ENCODE measurements around the gene CCNG2.

The CCNG2 gene

DNA sequence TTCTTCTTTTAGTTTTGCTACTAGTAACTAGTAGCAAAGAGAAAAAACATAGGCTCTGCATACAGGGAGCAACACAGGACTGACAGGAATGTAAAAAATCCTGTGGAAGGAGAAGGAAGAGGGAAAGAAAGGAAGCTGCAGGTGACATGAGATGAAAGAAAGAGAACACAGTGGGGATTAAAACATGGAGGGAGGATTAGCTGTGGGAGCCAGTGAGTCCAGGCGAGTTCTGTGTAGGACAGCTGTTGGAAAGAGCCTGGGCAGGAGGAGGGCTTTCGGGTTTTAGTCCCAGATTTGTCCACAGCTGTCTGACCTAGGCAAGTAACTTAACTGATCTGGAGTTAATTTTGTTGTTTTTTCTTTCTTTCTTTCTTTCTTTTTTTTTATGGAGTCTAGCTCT, 21.6 kb downstream of the CCNG2 start:
- no peak for DNase-seq

DNA sequence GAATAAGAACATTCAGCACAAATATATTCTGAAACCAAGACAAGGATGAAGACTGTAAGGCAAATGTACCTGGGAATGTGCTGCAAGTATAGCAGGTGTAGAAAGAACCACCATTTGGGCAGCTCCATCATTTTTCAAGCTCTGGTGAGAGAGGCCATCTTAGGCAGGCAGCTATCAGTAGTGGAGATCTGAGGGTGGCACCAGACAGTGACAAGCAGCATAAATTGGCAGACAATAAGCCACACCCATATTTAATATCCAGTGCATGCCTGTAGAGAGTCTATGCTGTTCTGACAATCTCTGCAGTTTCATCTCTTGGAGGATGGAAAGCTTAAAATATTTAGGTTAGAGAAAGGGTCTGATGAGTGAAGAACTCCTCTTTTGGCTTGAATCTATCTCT, 22.5 kb downstream of the CCNG2 start:
- no peak for DNase-seq

DNA sequence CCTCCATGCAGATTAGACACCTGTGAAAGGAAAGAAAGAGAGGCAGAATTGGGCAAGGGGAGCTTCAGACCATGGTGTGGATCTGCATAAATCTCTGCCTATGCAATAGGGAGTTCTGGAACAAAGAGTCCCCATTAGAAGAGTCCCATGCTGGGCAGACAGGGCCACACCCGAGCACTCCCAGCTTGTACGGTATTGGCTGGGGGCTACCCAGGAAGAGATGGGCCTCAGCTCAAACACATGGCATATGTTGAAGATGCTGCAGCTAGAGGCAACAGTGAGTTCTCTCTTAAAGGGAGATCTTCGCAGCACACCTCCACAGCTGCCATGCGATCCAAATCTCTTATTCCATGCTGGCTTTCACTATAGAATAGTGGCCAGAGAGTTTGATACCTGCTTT, 24.7 kb downstream of the CCNG2 start:
- no peak for DNase-seq

GRCh38 chr4:77183777-77184420, 26.9 kb downstream of the CCNG2 start:
- DNase-seq = no peak

- DNase-seq = no peak
These were observed 28.0 kb downstream of the CCNG2 start for GRCh38 chr4:77184974-77185373.

- no peak for DNase-seq
These were observed 28.7 kb downstream of the CCNG2 start for GRCh38 chr4:77185686-77186085.

DNA sequence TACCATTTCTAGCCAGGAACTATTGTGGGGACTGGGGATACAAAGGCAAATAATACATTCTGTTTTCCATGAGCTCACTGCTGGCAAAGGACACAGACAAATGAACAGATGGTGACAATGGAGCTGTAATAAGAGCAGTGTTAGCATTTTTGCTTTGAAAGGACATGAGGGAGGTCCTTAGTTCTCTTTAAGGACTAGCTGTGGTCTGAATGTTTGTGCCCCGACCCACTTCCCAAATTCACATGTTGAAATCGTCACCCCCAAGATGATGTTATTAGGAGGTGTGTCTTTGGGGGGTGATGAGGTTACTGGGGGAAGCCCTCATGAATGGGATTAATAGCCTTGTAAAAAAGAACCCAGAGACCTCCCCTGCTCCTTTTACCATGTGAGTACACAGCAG, 30.3 kb downstream of the CCNG2 start:
- DNase-seq = no peak

GRCh38 chr4:77188498-77189220, 31.7 kb downstream of the CCNG2 start:
- DNase-seq = no peak

- DNase-seq = no peak
These were observed 32.4 kb downstream of the CCNG2 start for GRCh38 chr4:77189412-77189811.

GRCh38 chr4:77190053-77190452, 33.0 kb downstream of the CCNG2 start:
- DNase-seq = no peak

DNA sequence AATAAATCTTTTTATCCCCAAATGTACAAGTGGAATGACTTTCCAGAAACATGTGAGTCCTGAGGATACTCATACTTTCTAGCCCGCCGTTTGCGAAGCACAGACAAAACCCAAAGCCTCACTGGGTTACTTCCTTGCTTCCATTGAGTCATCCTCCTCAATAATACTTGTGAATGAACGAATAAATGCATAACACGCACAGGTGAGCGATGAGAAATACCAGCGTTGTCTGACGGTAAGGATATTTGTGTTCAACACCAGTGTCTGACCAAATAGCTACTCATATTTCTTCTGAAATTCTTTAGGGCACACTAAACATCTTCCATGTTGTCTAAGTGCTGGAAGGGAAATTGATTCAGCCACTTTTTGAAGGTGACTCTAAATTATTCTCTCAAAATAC, 36.0 kb downstream of the CCNG2 start:
- DNase-seq = no peak

GRCh38 chr4:77193511-77194102, 36.6 kb downstream of the CCNG2 start:
- peak; percentile 73 for DNase-seq

DNA sequence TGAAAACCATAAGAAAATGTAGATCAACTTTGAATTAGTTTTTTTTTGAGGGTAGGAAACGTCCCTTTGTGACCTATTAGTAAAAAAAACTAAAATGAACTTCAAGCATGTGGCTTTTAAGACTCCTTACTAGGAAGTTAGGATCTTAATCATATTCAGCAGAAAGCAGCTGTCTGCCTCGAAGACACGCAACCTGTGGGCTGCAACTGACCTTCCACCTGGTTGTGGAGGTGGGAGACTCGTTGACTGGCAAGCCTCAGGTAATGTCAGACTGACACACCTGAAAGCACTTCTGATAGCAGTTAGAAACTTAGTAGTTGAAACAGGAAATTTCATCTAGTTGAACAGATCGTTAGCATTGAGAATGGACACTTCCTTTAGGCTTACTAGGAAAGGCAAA, 37.4 kb downstream of the CCNG2 start:
- no peak for DNase-seq

- DNase-seq = no peak
These were observed 38.0 kb downstream of the CCNG2 start for GRCh38 chr4:77194989-77195388.

- no peak for DNase-seq
These were observed 39.9 kb downstream of the CCNG2 start for GRCh38 chr4:77196866-77197265.

GRCh38 chr4:77197361-77197760, 40.4 kb downstream of the CCNG2 start:
- DNase-seq = no peak

DNA sequence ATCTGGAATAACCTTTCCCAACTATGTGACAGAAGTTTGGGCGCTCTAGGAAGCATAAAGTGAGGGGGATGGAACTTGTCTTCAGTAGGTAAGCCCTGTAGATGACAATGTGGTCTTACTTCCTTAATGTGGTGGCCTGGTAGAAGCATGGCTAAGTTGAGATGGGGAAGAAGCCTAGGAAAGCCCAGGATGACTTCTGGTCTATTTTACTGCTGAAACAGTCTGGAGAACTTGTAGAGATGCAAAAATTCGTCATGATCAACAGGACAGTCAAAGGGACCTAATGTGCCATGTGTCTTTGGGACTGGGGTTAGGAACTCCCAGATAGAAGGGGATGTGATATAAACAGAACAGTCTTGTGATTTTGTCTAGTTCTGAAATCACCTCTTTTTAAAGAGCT, 40.8 kb downstream of the CCNG2 start:
- no peak for DNase-seq

DNA sequence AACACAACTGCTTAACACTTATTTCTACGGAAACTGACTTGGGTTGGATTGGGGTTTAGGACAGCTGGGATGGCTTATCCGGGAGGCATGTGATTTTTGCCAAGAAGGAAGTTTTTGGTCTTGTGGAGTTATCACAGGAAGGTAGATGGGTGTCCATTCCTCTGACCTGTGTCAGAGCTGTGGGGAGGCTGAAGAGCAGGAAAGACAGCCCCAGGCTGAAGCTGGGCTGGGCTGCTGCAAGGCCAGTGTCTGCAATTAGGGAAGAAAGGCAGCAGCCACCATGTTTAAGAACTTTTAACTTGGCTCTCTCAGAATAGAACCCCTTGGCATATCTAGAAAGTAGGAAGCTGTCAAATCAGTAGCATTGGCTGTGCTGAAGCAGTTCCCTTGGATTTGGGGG, 42.3 kb downstream of the CCNG2 start:
- no peak for DNase-seq

DNA sequence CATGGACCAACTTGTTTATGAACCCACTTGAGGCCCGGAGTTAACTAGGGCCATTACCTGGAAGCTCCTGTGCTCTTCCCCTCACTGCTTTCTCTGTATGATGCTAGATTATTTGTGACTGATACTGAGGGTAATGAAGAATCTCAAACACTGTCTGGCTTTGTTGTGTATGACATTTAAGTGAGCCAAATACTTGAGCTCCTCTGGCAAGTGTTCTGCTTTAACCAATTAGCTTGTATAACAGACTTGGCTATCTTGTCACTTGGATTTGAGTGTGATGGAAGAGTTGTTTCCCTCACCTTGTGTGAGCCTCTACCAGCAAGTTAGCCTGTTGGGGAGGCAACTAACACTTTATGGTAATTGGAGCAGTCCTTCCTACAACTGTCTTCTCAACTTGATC, 42.7 kb downstream of the CCNG2 start:
- no peak for DNase-seq

DNA sequence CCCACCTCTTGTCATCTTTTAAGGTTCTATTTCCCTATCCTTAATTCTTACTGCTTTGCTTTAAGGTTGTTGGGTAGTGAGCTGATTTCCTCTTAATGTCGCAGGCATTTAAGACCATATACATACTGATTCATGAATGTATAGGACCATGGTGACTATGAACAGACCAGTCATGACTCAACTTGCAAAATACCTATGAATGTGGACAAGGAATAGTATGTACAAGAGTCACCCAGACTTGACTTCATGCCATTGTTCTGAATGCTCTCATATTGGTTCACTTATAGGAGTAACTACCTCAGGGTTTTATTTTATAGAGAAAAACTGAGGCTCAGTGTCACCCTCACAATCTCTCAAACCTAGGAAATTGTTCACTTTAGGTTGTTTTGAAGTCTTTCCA, 44.3 kb downstream of the CCNG2 start:
- DNase-seq = no peak

- no peak for DNase-seq
These were observed 44.9 kb downstream of the CCNG2 start for GRCh38 chr4:77201857-77202256.

DNA sequence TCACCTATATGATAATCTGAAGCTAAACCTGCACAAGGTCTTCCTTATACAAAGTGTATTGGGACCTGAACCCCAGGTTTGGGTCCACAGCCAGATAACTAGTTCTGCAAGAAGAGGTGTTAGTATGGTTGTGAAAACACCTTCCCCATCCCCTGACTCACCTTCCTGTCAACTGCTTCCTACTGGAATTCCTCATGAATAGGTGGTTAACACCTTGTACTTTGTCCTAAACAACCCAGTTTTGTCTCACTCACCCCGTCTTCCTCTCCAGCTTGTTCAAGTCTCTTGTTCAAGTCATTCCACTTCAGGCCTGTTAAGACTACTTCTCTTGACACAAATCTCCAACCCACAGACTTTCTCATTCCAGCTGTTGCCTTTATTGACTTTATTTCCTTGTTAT, 45.5 kb downstream of the CCNG2 start:
- DNase-seq = no peak

DNA sequence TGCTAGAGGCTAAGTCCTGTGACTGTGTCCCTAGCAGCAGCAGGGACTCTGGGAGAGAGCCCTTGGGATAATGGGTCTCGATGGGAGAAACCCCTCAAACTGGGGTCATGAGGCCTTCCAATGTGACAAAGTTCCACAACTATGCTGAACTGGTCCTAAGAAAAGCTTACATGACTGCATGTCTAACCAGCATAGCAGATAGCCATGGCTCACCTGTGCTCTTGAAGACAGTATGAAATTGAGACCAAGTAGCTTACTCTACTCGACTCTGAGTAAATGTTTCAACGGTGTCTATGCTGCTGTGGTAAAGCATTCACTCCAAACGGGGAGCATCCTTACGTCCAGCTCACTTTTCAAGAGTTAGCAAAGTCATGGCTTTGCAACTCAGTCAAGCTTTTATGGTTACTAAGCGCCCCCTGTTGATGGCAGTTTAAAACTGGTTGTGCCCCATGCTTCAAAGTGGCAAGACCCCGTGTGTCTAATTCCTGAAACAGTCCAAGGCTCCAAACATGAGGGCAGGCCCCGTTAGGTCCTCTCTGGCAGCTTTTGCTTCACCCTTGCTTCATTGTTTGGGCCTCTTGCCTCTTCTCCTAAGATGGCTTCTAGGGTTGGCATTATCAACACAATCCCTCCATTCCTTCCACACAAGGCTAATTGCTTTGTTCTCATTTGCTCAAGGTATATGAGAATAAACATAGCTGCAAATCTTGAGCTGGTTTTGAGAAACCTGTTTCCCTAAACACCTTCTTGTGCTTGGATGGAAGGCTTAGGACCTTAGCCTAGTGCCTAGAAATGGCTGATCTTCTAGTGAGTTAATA, 46.6 kb downstream of the CCNG2 start:
- DNase-seq = peak; percentile 32

DNA sequence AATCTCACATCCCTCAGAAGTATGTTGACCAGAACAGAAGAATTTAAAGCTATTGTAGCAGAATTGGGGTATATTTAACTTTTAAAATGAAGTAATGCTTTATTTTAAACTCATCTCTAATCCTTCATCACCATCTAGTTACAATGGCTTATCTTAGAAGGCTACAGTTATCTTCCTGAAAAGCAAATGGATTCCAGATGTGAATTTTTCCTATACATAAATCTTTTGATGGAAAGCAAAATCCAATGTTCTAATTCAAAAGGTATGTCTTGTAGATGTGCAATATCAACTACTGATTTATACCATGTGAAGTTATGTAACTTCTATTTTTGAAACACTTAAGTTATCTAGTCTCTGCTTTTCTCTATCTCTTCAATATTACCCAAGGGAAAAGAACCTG, 47.6 kb downstream of the CCNG2 start:
- no peak for DNase-seq

All from stimulated activated naive CD4-positive, alpha-beta T cell treated with Interleukin-2 at 50 U/mL for 16 hours (primary cell).